OCI-LY3 (cell line): ENCODE data around the gene TRAF3.

Source experiments
- CTCF ChIP-seq: fragments of 200-600, 300-600 bp; sonication (generic); IDR thresholded peaks from 2 replicates; pipeline ENCODE4 v1.5.1; 2014; ENCODE audit warnings: antibody characterized with exemption, low read length, low read depth
- EZH2phosphoT487 ChIP-seq: fragments of 200-600 bp; shearing (Covaris generic); IDR thresholded peaks from 2 replicates; pipeline ENCODE4 v1.6.1; 2018; ENCODE audit warnings: antibody characterized with exemption, mixed run types, low read depth

GRCh38 chr14:102729825-102730224 lies 47.4 kb upstream of the TRAF3 start:
- no peak for TF ChIP-seq CTCF
- no peak for TF ChIP-seq EZH2phosphoT487
